ENCODE results near the gene OR56A3. TPM values are rescaled to one million over a fixed set of nuclear protein-coding genes. Genes with fewer than 3 reads are reported as not detected.

OR56A3 gene
- total and polyA plus RNA-seq, 2 of the 4 experiments (the other 2 are of a cell fraction): not detected

DNA sequence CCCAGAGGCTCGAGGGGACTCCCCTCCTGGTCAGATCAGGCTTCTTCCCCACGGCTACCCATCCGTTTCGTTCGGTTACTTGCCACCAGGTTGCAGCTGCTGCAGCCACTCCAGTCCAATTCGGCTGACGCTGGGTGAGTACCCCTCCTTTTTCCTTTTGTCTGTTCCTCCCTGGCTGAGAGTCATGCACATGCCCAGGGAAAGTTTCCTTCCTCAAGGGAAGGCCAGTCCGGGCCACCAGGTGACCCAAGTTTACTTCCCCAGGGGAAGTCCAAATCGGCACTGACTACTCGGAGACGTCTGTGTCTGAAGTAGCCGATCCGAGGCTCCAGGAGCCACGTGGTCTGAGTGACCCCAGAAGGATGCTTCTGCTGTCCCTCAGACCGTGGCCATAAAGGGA, 13.2 kb upstream of the OR56A3 start:
- H2BK15ac ChIP-seq (ENCODE audit: low read depth, low read length): no peak overlapping the region
- H3K56ac ChIP-seq (ENCODE audit: extremely low read depth, insufficient read depth, low read length): no peak overlapping the region
- no peaks in the 10 kb centered on the region for H3K27me3 ChIP-seq (ENCODE audit: control insufficient read depth, insufficient read depth, low read length)
- POLR2A ChIA-PET (ENCODE audit: unreplicated experiment): no interaction called here
- WGBS, 2 experiments (ENCODE audit: extremely low coverage in 2 of 2, insufficient read length in 1 of 2): 65% methylated on average over 4 of the region's 15 CpGs; no CpG with 5 or more reads in 1 of the 2 experiments
- TF ChIP-seq MAZ (IDR thresholded peaks at IDR 0.05; ENCODE audit: borderline replicate concordance, low read depth, low read length) (no peak), RAD21 (IDR thresholded peaks at IDR 0.05; ENCODE audit: low read length) (no peak), BHLHE40 (IDR thresholded peaks at IDR 0.05; ENCODE audit: low read depth, low read length) (no peak), POLR2A (IDR thresholded peaks at IDR 0.05; ENCODE audit: low read depth, low read length) (no peak), RCOR1 (IDR thresholded peaks at IDR 0.05; ENCODE audit: insufficient replicate concordance, low read length) (no peak), SMC3 (IDR thresholded peaks at IDR 0.05; ENCODE audit: low read depth, low read length) (no peak), RFX5 (IDR thresholded peaks at IDR 0.05; ENCODE audit: low read depth, low read length) (no peak), MXI1 (IDR thresholded peaks at IDR 0.05; ENCODE audit: borderline replicate concordance, low read depth, low read length) (no peak), MAFK (IDR thresholded peaks at IDR 0.05; ENCODE audit: low read depth, low read length) (no peak), FOS (IDR thresholded peaks at IDR 0.05; ENCODE audit: low read depth, low read length) (no peak), CEBPB (IDR thresholded peaks at IDR 0.05; ENCODE audit: low read depth, low read length) (no peak)
- TF ChIP-seq, protein P1, sequence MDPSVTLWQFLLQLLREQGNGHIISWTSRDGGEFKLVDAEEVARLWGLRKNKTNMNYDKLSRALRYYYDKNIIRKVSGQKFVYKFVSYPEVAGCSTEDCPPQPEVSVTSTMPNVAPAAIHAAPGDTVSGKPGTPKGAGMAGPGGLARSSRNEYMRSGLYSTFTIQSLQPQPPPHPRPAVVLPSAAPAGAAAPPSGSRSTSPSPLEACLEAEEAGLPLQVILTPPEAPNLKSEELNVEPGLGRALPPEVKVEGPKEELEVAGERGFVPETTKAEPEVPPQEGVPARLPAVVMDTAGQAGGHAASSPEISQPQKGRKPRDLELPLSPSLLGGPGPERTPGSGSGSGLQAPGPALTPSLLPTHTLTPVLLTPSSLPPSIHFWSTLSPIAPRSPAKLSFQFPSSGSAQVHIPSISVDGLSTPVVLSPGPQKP (IDR thresholded peaks at IDR 0.05; ENCODE audit: borderline replicate concordance, low read depth, low read length): no peak
- TF ChIP-seq, protein P2, sequence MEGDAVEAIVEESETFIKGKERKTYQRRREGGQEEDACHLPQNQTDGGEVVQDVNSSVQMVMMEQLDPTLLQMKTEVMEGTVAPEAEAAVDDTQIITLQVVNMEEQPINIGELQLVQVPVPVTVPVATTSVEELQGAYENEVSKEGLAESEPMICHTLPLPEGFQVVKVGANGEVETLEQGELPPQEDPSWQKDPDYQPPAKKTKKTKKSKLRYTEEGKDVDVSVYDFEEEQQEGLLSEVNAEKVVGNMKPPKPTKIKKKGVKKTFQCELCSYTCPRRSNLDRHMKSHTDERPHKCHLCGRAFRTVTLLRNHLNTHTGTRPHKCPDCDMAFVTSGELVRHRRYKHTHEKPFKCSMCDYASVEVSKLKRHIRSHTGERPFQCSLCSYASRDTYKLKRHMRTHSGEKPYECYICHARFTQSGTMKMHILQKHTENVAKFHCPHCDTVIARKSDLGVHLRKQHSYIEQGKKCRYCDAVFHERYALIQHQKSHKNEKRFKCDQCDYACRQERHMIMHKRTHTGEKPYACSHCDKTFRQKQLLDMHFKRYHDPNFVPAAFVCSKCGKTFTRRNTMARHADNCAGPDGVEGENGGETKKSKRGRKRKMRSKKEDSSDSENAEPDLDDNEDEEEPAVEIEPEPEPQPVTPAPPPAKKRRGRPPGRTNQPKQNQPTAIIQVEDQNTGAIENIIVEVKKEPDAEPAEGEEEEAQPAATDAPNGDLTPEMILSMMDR (conservative IDR thresholded peaks at IDR 0.05; ENCODE audit: low read depth, low read length): no peak
- no peaks in the 10 kb centered on the region for H3K36me3 ChIP-seq (ENCODE audit: control insufficient read depth, insufficient read depth, low read length)
- peaks cover 41% of the 10 kb centered on the region for H3K9me3 ChIP-seq (ENCODE audit: control insufficient read depth, insufficient read depth, low read length)
- H3K4me2 ChIP-seq (ENCODE audit: low read depth, low read length): no peak overlapping the region
- no peaks in the 10 kb centered on the region for H4K20me1 ChIP-seq (ENCODE audit: insufficient read depth, low read length)
- no peak overlapping the region for H3K9ac ChIP-seq (ENCODE audit: low read depth, low read length)
- H2AFZ ChIP-seq (replicated peaks; ENCODE audit: low read length, poor library complexity): no peak overlapping the region
- H4K5ac ChIP-seq (ENCODE audit: low read depth, low read length): no peak overlapping the region
- H3K4ac ChIP-seq (ENCODE audit: low read depth, low read length): no peak overlapping the region
- no peak overlapping the region for H2AK5ac ChIP-seq (ENCODE audit: low read depth, low read length)
- in situ Hi-C loops (cut with MboI; ENCODE audit: low sequenced_read_pairs) (no loop called here), dilution Hi-C loops (cut with HindIII; ENCODE audit: low sequenced_read_pairs, unreplicated experiment) (no loop called here), intact Hi-C loops (cut with micrococcal nuclease) (no loop called here)
- no peak overlapping the region for H2BK120ac ChIP-seq (ENCODE audit: low read depth, low read length)
- H2BK5ac ChIP-seq (ENCODE audit: low read depth, low read length, poor library complexity, severe bottlenecking): no peak overlapping the region
- H3K23ac ChIP-seq (ENCODE audit: low read depth, low read length): no peak overlapping the region
- DNase-seq: no peak
- H3K4me3 ChIP-seq (ENCODE audit: insufficient read depth, low read depth, low read length): no peak overlapping the region
- no peak overlapping the region for H2AK9ac ChIP-seq (replicated peaks; ENCODE audit: low read depth, low read length, poor library complexity)
- no peaks in the 10 kb centered on the region for H3K9me1 ChIP-seq (ENCODE audit: insufficient read depth, low read length)
- no peak overlapping the region for H3K27ac ChIP-seq (ENCODE audit: insufficient read depth, low read length)
- no TSS peak for BruUV-seq (replicated peaks)
- H3K14ac ChIP-seq (replicated peaks; ENCODE audit: low read depth, low read length): no peak overlapping the region
- no peak overlapping the region for H2BK20ac ChIP-seq (ENCODE audit: low read depth, low read length)
- H3K79me1 ChIP-seq (ENCODE audit: low read depth in 1 of 2, low read length in 2 of 2): no peaks in the 10 kb centered on the region
- H4K91ac ChIP-seq (ENCODE audit: insufficient read depth, low read depth, low read length): no peak overlapping the region
- H3K4me1 ChIP-seq (ENCODE audit: control insufficient read depth, insufficient read depth, low read length): no peaks in the 10 kb centered on the region
- no peak overlapping the region for H3K18ac ChIP-seq (ENCODE audit: low read depth, low read length)
- no peak overlapping the region for H4K8ac ChIP-seq (ENCODE audit: low read depth in 2 of 2, low read length in 2 of 2)
- no peak for ATAC-seq (ENCODE audit: low read depth)
- CTCF ChIA-PET: no interaction called here
